Measurements from ENCODE around the gene PHC2.

PHC2 gene

DNA sequence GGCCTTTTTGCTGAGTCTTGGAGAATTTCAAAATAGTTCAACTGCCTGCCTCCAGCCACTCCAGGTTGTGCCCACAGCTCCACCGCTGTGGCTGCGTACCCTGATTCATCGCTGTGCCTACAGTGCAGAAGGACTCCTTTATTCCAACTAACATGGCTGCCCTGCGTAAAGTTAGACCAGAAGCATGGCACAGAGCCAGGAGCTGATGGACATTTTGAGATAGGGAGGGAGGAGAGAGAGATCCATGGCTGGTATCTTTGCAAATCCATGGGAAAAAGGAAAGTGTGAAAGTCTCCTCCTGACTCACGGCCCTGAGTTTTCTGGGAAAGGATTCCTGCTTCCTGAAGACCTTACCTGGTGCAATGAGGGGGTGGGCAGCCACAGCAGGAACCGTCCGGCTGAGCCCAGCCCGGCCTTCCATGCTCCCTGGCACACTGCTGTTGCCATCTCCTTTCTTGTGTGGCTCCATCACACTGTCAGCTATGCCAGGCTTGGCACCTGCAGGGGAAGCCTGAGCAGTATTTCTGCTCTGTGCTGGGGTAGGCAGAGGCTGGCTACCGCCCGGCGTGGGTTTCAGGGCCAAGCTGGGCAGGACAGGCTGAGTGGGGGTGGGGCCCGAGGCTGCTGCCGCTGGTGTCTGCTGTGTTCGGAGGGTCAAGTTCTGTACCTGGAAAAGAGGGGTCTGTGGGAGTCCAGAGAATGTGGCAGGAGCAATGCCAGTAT is 64.0 kb downstream of the PHC2 start:
- no peak for DNase-seq

DNA sequence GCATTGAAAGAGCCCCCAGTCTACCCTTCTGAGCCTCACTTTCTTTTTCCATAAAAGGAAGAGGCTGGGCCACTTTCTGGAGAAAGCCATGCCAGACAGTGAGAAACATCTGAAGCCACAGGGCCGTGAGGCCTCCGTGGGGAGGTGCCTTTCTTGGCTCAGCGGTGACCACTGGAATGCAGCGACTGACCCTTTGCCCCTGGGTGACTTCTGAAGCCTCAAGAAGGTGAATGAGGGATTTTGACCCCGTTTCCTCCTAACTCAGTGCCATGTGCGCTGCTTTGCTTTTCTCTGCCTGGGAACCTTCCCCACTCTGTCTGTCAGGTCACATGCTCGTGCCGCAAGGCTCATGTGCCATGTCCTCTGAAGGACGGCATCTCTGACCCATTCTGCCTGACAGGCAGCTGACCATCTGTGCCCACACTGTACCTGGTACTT is 65.3 kb downstream of the PHC2 start:
- DNase-seq, result no peak

DNA sequence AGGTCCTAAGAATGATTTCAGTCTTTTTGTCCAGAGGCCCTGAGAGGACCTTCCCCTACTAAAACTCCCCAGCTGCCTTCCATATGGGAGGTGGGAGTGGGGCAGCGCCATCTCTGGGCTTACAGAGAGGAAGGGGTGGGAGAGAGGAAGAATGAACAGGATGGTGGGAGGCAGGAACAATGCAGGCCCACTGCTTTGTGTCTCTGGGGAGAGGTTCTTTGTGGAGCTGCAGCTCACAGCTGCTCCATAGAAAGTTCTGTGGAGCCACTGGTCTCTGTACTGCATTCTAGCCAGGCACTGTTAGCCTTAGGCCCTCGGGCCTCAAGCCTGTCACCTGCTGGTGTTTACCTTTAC is 66.4 kb downstream of the PHC2 start:
- DNase-seq, result no peak

DNA sequence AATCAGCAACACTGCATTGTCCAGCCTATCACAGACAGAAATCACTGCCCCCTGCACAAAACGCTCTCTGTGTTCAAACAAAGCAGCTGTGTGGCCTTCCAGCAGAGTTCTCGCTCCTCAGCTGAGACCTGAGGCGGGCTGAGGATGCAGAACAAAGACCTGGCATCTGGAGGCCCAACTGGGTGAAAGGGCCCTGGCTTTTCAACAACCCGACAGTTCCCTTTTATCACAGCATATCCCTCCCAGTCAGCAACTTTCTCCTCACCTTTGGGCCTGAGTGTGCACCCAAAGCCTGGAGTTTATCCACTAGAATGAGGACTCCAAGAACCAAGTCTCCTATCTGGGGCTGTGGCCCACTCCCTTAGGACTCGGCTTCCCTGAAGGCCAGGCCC is 67.4 kb downstream of the PHC2 start:
- DNase-seq, result no peak

DNA sequence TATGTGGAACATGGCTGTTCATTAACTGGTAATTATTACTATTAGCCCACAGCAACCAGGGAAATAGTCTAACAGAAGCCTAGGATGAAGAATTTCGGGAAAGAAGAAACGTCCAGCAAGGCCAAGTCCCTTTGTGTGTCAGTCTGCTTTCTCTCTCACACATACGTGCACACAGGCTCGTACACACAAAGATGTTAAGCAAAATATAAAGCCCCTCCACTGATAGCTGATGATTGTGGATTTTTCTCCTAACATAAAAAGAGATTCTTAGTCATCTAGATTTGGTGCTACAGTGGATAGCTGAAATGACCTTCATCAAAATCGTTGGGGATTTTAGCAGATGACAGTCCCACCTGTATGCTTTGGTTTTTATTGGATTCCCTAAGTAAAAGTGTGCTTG is 67.9 kb downstream of the PHC2 start:
- no peak for DNase-seq

DNA sequence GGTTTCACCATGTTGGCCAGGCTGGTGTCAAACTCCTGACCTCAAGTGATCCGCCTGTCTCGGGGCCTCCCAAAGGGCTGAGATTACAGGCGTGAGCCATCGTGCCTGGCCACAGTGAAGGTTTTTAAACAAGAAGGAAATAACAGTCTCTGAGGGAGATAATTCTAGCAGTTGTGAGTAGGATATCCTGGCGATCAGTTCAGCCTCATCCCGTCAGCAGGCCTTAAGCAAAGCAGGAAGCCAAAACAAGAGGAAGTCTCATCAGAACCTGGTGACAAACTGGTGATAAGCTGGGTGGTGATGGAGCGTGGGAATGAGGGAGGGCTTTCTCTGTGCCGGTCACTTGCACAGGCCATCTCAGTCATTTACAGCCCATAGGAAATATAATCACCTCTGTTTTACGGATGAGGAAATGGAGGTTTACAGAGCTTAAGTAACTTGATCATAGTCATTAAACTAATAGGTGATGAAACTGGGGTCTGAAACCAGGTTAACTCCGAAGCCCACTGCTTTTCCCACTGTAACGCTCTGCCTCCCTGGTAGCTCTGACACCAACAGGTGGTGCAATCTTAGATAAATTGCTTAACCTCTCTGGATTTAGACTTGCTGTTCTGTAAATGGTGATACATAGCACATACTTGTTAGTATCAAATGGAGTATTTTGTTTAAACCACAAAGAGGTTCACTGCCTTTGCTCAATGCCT is 69.2 kb downstream of the PHC2 start:
- DNase-seq, result no peak

DNA sequence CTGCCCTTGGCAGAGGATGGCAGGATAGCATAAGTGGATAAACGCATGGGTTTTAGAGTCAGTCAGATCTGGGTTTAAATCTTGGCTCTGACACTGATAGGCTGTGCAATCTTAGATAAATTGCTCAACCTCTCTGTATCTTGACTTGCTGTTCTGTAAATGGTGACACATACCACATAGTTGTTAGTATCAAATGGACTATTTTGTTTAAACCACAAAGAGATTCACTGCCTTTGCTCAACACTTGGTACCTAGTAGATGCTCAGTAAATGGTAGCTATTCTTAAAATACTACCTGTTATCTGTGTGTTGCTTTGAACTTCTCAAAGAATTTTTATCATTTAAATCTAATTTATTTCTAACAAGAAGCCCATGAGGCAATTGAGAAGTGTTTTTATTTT is 70.5 kb downstream of the PHC2 start:
- DNase-seq, result no peak

DNA sequence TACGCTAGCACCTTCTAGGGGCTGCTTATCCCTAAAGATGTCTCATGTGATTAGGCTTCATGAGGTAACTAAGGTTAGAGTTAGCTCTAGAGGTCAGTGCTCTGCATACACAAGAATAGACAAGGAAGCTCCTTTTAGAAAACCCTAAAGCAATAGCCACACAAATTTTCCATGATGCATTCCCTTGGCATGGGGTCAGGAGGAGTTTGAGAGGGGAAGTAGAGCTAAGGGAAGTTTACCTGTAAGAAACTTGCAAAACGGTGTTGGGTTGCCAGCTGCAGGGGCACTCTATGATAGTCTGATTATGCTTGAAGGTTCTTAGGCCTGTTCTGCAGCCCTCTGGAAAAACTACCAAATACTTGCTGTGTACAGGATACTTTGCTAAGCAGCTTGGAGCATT is 71.0 kb downstream of the PHC2 start:
- no peak for DNase-seq

DNA sequence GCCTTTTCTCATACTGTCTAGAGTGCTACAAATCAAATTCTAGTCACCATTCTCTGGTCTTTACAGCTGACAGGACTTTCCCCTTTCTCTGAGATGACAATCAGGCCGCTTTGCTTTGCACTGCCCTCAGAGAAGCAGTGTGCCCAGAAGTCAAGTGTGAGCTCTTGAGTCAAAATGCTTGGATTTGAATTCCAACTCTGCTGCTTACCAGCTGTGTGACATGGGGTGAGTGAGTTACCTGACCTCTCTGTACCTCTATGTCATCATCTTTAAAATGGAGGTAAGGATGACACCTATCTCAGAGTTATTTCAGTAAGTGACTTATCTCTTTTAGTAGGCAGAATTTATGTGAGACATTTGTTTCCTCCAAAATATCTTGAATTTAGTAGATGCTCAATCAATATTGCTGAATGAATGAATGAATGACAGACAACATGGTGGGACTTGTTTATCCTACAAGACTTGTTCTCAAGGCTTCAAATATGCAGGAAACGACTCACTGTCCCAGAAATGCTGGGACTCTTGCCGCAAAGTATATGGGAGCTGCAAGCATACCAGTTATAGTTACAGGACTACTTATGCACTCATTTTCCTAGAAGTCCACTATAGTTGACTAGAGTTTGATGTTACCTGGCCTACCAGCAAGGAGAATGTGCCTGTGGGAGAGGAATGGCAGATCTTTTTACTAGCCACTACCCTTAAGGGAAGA is 71.9 kb downstream of the PHC2 start:
- no peak for DNase-seq

DNA sequence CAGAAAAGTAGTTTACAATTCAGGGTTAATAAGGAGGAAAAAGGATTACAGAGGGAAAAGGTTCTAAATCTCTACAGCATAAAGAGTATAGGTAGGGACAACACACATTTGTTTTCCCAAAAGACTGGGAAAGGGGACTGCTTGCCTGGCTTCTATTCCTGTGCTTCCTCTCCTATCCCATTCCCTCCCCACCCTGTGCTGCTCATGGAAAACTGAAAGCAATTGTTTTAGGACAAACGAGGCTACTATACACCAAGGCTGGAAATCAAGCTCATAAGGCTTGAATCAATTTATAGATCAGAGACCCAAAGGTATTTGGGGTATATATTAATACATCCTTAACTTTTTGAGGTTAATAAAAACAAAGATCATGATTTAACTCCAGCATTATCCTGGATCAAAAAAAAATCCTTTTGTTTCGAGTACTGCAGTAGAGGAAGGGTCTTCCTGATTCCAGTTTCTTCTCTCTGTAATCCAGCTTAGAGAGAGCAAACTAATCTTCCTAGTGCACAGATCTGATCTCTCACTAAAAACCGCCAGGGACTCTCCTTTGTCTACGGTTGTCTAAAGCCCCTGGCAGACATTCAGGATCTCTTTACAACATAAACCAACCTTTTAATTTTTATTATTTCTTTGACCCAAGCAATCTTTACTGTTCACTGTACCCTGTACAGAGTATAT is 72.6 kb downstream of the PHC2 start:
- DNase-seq, result no peak

DNA sequence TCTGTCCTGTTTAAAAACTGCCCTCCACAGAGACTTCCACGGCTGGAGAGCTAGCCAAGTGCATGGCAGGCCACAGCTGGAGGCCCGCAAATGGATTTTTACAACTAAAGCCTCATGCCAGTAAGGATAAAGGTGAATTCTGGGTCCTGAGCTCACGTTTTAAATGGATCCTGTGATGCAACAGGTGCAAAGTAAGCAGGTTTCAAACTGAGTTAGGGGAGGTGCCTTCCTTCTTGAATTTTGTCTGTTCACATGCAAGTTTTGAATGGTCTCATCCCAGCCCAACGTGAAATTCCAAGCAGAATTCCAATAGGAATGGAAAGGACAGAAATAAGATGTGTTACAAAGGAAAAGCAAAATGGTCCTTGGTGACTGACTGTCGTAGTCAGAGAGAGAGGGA is 73.8 kb downstream of the PHC2 start:
- no peak for DNase-seq

DNA sequence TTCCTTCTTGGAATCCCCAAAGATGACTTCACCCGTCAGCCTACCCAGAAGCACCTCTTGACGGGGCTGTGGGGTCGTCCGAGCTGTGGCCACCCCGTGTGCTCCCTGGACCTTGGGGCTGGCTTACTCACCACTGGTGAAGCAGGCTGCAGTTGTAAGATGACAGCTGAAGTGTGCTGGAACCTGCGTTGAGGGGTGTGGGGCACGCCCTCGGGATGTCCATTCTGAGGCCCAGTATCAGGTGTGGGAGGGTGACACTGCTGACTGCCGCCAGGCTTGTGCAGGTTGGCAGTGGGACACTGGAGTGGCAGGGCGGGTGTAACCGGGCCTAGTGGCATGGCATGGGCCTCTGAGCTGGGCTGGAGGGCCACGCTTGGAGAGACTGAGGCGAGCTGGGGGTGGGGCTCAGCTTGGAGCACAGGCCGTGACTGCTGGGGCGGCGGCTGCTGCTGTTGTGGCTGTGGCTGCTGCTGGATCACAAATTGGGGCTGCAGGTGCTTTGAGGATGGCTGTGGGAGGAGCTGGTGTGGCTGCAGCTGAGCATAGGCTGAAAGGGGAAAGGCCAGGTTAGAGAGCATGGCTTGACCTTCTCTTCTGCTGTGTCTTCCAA is 76.1 kb downstream of the PHC2 start:
- no peak for DNase-seq

DNA sequence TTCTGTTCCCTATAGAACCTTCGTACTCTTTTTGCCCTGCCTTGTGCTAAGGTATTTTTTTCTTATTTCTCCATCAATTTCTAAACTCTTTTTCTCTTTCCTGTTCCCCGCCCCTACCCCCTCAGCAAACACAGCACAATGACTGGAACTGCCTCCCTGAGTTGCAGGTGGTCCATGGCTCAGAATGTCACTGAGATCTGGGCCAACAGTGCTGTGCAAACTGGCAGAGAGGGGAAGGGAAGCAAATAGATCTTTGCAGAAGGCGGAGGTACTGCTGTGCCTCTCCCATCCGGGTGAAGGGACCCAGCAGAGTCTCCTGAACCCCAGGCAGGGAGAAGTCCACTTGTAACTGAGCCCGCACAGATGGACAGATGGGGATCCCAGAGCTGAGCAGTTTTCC is 77.4 kb downstream of the PHC2 start:
- no peak for DNase-seq

DNA sequence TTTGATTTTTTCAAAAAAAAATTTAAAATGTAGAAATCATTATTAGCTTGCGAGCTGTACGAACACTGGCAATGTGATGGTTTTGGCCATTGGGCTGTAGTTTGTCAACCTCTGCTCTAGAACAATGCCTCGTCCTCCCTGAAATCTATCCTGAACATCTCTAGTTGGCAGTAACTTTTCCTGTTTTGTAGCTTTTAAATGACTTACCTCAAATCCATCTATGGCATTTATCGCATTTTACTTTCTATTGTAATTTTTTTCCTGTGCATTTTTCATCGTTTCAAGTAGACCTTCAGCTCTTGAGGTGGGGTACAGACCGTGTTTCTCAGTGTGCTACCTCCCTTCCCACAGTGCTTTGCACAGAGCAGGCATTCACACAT is 79.6 kb downstream of the PHC2 start:
- DNase-seq, result no peak

DNA sequence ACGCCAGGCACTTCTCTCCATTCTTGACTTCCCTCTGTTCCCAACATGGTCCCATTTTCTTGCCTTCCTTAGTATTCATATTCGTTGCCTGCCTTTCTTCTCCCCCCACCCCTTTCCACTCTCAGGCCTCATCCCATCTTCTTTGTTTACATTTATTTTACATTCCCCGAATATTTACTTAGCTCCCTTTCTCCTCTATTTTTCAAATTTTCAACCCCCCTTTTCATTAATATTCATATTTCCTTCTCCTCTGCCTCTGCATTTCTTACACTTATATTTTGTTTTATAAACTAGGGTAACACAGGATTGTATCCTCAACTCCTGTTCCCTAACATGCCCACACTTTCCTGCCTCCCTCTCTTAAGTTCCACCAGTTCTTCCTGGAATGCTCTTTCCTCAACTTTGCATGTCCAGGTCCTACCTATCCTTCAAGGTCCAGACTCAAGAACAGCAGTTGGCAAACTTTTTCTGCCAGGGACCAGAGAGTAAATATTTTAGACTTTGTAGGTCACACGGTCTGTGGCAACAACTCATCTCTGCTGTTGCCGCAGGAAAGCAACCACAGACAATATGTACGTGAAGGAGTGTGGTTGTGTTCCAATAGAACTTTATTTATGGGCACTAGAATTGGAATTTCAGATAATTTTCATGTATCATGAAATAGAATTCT is 80.1 kb downstream of the PHC2 start:
- DNase-seq, result no peak

DNA sequence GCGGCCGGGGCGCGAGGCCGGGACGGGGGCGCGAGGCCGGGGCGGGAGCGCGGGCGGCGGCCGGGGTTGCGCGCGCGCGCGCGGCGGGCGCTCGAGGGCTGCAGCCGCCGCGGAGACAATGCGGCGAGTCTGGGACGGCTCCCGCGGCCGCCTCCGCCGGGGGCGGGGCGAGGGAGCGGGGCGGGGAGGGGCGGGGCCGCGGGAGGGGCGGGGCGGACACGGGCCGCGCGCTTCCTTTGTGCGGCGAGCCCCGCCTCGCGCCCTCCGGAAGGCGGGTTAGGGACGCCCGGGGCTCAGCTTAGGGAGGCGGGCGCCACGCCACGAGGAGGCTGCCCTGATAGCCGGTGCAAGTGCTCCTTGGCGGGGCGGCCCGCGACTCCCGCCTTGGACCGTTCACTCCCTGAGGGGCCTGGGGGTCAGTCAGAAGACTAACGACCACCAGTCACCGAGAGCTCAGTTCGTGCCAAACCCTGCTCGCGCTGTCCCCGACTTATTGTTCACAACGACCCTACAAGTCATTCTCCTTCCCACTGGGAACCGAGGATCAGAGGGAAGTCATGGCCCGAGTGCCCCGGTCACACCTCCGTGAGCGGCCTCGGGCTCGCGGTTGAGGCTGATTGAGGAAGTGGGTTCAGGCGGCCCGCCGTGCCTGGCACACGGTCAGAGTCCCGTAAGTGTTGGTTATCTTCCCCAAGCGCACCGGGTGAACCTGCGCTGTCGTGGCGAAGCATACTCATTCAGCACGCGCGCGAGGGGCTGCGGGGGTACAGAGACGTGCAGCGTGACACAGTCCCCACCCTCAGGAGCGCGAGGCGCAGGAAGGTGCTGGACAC is 80.9 kb downstream of the PHC2 start:
- DNase-seq, result peak; percentile 84 to 85

DNA sequence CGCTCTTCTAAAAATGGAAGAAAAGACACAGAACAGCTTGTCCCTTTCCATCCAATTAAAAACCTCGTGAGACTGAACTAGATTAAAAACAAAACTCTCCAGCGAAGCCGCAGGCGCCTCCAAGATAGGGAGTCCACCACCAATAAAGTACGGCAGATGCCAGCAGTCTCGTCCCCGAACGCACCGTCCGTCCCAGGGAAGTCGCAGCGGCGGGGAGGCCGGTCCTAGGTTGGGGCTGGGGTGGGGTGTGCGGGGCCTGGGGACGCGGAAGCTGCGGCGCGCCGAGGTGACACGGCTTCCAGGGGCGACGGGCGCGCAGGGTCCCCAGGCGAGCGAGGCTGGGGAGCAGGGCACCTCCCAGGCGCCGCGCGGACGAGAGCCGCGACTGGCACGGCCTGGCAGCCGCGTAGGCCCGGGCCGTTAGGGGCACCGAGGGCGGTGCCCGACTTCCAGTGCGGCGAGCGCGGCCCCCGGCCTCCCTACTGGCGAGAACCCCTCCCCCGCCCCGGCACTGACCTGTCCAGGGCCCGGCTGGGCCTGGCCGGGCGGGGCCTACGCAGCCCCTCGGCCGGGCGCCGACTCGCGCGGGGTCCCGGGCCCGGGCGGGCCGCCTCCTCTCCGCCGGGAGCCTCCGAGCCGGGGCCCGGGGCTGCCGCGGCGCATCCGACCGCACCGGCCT is 81.7 kb downstream of the PHC2 start:
- DNase-seq, result peak; percentile 43 to 45

DNA sequence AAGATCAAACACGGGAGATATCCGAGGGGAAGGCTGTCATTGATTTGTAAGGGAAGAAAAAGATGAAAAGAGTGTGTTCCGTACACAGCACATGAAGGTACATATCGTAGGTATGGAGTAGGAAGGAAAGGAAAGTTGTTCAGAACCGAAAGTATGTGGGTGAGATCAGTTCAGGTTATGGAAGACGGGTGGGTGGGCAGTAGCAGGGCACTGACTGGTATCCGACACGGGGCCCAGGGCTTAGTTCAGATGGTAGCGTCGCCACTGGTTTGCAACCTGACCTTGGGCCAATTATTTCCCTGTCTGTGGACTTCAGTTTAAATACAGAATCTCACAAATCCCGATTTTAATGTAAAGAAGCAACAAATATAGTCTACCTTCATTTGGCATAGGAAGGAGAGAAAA is 82.2 kb downstream of the PHC2 start:
- DNase-seq, result peak in 1 of 2 donors; percentile 8

DNA sequence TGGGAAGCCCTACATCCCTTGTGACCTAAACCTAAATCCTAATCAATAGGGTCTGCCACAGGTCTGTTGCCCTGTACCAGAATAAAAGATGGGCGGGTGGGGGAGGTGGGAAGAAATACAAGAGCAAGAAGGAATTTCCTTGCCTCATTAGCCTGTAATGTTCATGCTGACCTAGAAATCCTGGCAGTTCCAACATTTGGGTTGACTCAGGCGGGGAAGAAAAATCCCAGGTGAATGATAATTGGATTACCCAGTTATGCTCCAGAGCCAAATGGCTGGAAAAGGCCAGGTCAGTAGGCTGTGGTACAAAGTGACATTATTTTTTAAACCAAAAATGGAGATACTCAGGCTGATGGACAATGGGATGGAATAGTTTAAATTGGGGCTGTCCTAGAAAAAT is 82.7 kb downstream of the PHC2 start:
- no peak for DNase-seq

DNA sequence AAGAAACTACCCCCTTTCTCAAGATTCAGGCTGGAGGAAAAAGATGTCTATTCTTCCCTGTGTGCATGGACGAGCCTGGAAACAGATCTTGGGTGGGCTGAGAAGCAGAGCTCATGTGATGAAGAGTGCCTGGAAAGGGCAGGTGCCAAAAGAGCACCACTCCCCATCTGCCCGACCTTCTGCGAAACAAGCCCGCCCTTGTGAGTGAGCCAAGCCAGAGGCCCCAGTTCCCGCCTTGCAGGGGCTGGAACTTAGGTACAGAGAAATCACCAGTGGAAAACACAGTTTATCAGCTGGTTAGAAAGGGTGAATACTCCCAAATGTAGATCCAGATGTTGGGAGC is 83.3 kb downstream of the PHC2 start:
- no peak for DNase-seq
